ENCODE measurements around the gene PLCH1.

- TF ChIP-seq CTCF (IDR thresholded peaks at IDR 0.05) (no peak), EZH2 (IDR thresholded peaks at IDR 0.05; ENCODE audit: borderline replicate concordance, insufficient read depth, low read depth, low read length, poor library complexity, severe bottlenecking) (no peak)
Observed at GRCh38 chr3:155617346-155617925, 127.4 kb downstream of the PLCH1 start.

Measured in B cell (primary cell).